Measurements from ENCODE around the gene GLRB. TPM values are rescaled to one million over a fixed set of nuclear protein-coding genes. Genes with fewer than 3 reads are reported as not detected.

GLRB gene
- total and polyA plus RNA-seq, 2 donors (not counting 1 experiment from before 2014, with no cell fraction given), result not detected

DNA sequence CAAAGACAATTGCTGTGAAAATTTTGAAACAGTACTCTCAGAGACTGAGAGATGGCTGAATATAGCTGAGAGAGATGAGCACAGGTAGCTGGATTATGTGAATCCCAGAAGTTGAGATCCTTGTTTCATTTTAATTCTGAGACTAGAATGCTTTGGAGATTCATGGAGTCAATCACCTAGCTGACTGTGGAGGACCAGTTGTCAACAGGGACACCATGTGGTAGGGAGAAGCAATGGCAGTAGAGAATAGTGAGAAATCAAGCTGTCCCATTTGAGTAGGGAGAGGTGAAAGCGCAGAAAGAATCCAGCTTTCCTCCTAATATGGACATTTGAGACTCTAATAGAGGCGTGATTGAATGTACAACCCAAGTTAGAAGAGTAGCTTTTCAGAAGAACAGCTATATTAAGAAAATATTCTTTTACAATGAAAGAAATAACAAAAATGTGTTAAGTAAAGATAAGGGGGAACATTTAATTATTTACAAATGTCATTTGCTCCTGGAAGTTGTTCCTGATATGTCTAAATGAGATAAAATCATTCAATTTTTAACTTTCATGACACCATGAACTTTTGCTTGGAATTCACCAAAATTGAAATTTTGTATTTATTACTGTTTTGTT lies 30.3 kb upstream of the GLRB start:
- H3K4me3 Mint-ChIP-seq, result no peak overlapping the region
- ATAC-seq (ENCODE audit: low read depth) (no peak), DNase-seq (no peak)
- no peak overlapping the region for H2AFZ ChIP-seq (ENCODE audit: insufficient read depth, low read depth, low read length, poor library complexity, severe bottlenecking)
- no peaks in the 10 kb centered on the region for H3K4me1 ChIP-seq (ENCODE audit: control insufficient read depth in 2 of 2, insufficient read depth in 2 of 2, low read length in 2 of 2)
- no peaks in the 10 kb centered on the region for H4K20me1 ChIP-seq (ENCODE audit: control insufficient read depth, insufficient read depth, low read length, poor library complexity, severe bottlenecking)
- no peak overlapping the region for H3K27ac Mint-ChIP-seq
- no peak overlapping the region for H3K27ac ChIP-seq (ENCODE audit: low read length in 2 of 2)
- H3K9me3 ChIP-seq (ENCODE audit: control extremely low read depth in 1 of 3, control insufficient read depth in 2 of 3, insufficient read depth in 1 of 3, low read length in 2 of 3), result no peaks in the 10 kb centered on the region
- H3K27me3 Mint-ChIP-seq, result no peaks in the 10 kb centered on the region
- no peak overlapping the region for H3K9ac ChIP-seq (ENCODE audit: low read length)
- no peaks in the 10 kb centered on the region for H3K9me3 Mint-ChIP-seq (ENCODE audit: insufficient read depth)
- H3K4me3 ChIP-seq (ENCODE audit: control extremely low read depth in 1 of 5, extremely low read depth in 1 of 5, insufficient read depth in 1 of 5, low read depth in 2 of 5, low read length in 4 of 5), result no peak overlapping the region
- CTCF ChIA-PET, result no interaction called here
- no peaks in the 10 kb centered on the region for H3K4me1 Mint-ChIP-seq
- H3K4me2 ChIP-seq (replicated peaks; ENCODE audit: low read depth, low read length, poor library complexity, severe bottlenecking), result no peak overlapping the region
- H3K36me3 ChIP-seq (replicated peaks in 1 of 2; ENCODE audit: control extremely low read depth in 1 of 2, control insufficient read depth in 1 of 2, extremely low read depth in 1 of 2, insufficient read depth in 2 of 2, low read length in 1 of 2), result no peaks in the 10 kb centered on the region
- POLR2A ChIA-PET, result no interaction called here
- H3K79me2 ChIP-seq (ENCODE audit: control insufficient read depth, insufficient read depth, low read length), result no peaks in the 10 kb centered on the region
- no CpG with 5 or more reads among the region's 2 CpGs for WGBS (ENCODE audit: insufficient coverage)
- TF ChIP-seq EZH2 (IDR thresholded peaks at IDR 0.05; ENCODE audit: borderline replicate concordance, insufficient read depth, low read depth, low read length, poor library complexity, severe bottlenecking), result no peak
- TF ChIP-seq, protein P1, sequence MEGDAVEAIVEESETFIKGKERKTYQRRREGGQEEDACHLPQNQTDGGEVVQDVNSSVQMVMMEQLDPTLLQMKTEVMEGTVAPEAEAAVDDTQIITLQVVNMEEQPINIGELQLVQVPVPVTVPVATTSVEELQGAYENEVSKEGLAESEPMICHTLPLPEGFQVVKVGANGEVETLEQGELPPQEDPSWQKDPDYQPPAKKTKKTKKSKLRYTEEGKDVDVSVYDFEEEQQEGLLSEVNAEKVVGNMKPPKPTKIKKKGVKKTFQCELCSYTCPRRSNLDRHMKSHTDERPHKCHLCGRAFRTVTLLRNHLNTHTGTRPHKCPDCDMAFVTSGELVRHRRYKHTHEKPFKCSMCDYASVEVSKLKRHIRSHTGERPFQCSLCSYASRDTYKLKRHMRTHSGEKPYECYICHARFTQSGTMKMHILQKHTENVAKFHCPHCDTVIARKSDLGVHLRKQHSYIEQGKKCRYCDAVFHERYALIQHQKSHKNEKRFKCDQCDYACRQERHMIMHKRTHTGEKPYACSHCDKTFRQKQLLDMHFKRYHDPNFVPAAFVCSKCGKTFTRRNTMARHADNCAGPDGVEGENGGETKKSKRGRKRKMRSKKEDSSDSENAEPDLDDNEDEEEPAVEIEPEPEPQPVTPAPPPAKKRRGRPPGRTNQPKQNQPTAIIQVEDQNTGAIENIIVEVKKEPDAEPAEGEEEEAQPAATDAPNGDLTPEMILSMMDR (IDR thresholded peaks at IDR 0.05), result no peak
- H3K27me3 ChIP-seq (replicated peaks in 1 of 4; ENCODE audit: control extremely low read depth in 1 of 4, control insufficient read depth in 3 of 4, insufficient read depth in 4 of 4, low read length in 3 of 4), result no peaks in the 10 kb centered on the region
- intact Hi-C loops (cut with micrococcal nuclease), result no loop called here

DNA sequence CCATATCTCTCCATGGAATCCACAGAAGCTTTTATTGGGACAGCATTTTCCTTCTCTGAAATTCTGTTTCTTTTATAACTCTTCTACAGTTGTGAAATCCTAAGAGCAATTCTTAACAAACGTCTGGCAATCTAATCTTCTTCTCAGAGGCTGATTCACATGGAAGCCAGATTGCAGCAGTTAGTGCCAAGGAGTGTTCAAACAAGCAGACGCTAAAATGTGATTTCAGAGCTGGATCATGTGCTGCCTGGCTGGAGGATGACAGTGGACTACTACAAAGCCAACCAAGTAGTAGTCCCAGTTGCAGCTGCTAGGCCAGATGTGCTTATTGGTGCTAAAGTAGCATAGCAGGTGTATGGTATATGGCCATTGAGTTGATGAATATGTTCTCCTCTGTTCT lies 27.7 kb upstream of the GLRB start:
- no peaks in the 10 kb centered on the region for H3K4me1 Mint-ChIP-seq
- Histone ChIP-seq H3K9me3 (ENCODE audit: control extremely low read depth in 1 of 3, control insufficient read depth in 2 of 3, insufficient read depth in 1 of 3, low read length in 2 of 3) (no peaks in the 10 kb centered on the region), H3K27ac (ENCODE audit: low read length in 2 of 2) (no peak overlapping the region), H4K20me1 (ENCODE audit: control insufficient read depth, insufficient read depth, low read length, poor library complexity, severe bottlenecking) (no peaks in the 10 kb centered on the region), H3K27me3 (replicated peaks in 1 of 4; ENCODE audit: control extremely low read depth in 1 of 4, control insufficient read depth in 3 of 4, insufficient read depth in 4 of 4, low read length in 3 of 4) (no peaks in the 10 kb centered on the region), H3K4me3 (ENCODE audit: control extremely low read depth in 1 of 5, extremely low read depth in 1 of 5, insufficient read depth in 1 of 5, low read depth in 2 of 5, low read length in 4 of 5) (no peak overlapping the region), H3K4me2 (replicated peaks; ENCODE audit: low read depth, low read length, poor library complexity, severe bottlenecking) (no peak overlapping the region), H3K79me2 (ENCODE audit: control insufficient read depth, insufficient read depth, low read length) (no peaks in the 10 kb centered on the region), H2AFZ (ENCODE audit: insufficient read depth, low read depth, low read length, poor library complexity, severe bottlenecking) (no peak overlapping the region), H3K9ac (ENCODE audit: low read length) (no peak overlapping the region), H3K36me3 (replicated peaks in 1 of 2; ENCODE audit: control extremely low read depth in 1 of 2, control insufficient read depth in 1 of 2, extremely low read depth in 1 of 2, insufficient read depth in 2 of 2, low read length in 1 of 2) (no peaks in the 10 kb centered on the region), H3K4me1 (ENCODE audit: control insufficient read depth in 2 of 2, insufficient read depth in 2 of 2, low read length in 2 of 2) (no peaks in the 10 kb centered on the region)
- TF ChIP-seq, protein P1 (IDR thresholded peaks at IDR 0.05), result no peak
- no peak for TF ChIP-seq EZH2 (IDR thresholded peaks at IDR 0.05; ENCODE audit: borderline replicate concordance, insufficient read depth, low read depth, low read length, poor library complexity, severe bottlenecking)
- ATAC-seq (ENCODE audit: low read depth) (no peak), DNase-seq (no peak)
- ChIA-PET CTCF (no interaction called here), POLR2A (no interaction called here)
- peaks cover 2% of the 10 kb centered on the region for H3K9me3 Mint-ChIP-seq (ENCODE audit: insufficient read depth)
- 81% methylated on average over 2 of the region's 2 CpGs for WGBS (ENCODE audit: insufficient coverage)
- no peaks in the 10 kb centered on the region for H3K27me3 Mint-ChIP-seq
- H3K27ac Mint-ChIP-seq, result no peak overlapping the region
- H3K4me3 Mint-ChIP-seq, result no peak overlapping the region
- intact Hi-C loops (cut with micrococcal nuclease), result no loop called here
